ENCODE results near the gene BCR. TPM values are rescaled to one million over a fixed set of nuclear protein-coding genes. Genes with fewer than 3 reads are reported as not detected.

Gene BCR
- total and polyA plus RNA-seq, 12 donors, result 18.7 to 64.3 (median 42.4) TPM

DNA sequence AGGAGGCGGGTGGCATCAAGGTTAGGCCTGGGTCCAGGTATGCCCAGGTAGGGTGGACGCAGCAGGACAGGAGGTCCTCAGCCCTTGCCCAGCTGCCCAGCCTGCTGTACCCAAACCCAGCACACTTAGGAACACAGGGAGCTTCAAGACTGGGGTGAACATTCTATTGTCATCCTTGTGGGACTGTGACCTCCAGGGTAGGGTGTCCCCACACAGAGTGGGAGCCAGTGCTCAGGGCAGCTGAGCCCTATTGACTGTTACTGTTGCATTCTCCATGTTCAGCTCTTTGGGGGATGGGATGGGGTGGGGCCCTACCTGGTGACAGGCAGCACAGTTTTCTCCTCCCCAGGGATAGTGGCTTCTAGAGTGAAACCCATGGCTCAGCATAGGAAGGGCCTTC is 106.0 kb downstream of the BCR start:
- DNase-seq, result no peak
- intact Hi-C loops (cut with DNase I), result no loop called here
- Histone ChIP-seq H3K27ac (no peak overlapping the region), H3K27me3 (no peaks in the 10 kb centered on the region), H3K36me3 (replicated peaks in 1 of 2) (peaks cover 0 to 33% of the 10 kb centered on the region in 2 donors), H3K4me3 (no peak overlapping the region), H3K4me1 (replicated peaks in 1 of 2) (peaks cover 0 to 20% of the 10 kb centered on the region in 2 donors), H3K9me3 (replicated peaks in 1 of 3) (no peaks in the 10 kb centered on the region)
- TF ChIP-seq, protein P1, sequence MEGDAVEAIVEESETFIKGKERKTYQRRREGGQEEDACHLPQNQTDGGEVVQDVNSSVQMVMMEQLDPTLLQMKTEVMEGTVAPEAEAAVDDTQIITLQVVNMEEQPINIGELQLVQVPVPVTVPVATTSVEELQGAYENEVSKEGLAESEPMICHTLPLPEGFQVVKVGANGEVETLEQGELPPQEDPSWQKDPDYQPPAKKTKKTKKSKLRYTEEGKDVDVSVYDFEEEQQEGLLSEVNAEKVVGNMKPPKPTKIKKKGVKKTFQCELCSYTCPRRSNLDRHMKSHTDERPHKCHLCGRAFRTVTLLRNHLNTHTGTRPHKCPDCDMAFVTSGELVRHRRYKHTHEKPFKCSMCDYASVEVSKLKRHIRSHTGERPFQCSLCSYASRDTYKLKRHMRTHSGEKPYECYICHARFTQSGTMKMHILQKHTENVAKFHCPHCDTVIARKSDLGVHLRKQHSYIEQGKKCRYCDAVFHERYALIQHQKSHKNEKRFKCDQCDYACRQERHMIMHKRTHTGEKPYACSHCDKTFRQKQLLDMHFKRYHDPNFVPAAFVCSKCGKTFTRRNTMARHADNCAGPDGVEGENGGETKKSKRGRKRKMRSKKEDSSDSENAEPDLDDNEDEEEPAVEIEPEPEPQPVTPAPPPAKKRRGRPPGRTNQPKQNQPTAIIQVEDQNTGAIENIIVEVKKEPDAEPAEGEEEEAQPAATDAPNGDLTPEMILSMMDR (IDR thresholded peaks at IDR 0.05), result no peak
- no peak for TF ChIP-seq POLR2A (IDR thresholded peaks at IDR 0.05)
- WGBS, 4 donors, result 88 to 100% (median 99%) methylated on average over 1 to 2 of the region's 2 CpGs; no CpG with 5 or more reads in 1 of the 4 donors

DNA sequence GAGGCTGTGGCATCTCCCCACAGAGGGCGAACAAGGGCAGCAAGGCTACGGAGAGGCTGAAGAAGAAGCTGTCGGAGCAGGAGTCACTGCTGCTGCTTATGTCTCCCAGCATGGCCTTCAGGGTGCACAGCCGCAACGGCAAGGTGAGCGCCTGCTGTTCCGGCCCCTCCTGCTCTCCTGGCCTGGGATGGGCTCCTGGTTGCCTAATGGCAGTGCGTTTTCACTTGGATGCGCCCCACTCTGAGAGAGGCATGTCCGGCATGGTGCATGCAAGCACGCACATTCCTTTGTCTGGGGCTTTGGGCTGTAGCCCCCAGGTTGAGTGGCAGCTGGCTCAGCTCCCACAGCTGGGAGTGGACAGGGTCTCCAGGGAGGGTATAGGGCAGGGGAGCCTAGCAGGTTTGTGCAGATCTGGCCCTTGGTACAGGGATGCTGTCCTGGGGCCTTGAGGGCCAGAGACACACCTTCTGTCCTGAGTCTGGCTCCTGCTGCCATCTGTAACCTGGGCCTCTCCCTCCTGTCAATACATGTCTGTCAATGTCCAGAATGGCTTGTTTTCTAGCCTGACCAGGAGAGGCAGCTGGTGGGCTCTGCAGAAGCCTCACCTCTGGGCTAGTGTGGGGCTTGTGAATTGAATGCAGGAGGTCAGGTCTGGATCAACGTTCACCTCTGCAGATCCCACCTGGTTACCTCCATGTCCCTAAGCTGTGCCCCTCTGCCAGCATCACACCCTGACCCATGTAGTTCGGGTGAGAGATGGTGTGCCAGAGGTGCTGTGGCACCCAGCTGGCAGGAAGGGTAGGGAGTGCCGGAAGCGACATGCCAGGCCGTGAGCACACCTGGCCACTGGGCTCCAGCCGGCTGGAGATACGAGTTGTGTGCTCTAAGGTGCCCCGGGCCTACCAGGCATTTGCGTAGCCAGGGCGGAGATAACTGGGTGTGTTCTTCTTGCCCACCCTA is 107.1 kb downstream of the BCR start:
- Histone ChIP-seq H3K36me3 (replicated peaks in 1 of 2) (peaks cover 0 to 38% of the 10 kb centered on the region in 2 donors), H3K4me3 (no peak overlapping the region), H3K9me3 (replicated peaks in 1 of 3) (no peaks in the 10 kb centered on the region), H3K27me3 (no peaks in the 10 kb centered on the region), H3K4me1 (replicated peaks in 1 of 2) (peaks cover 0 to 11% of the 10 kb centered on the region in 2 donors), H3K27ac (no peak overlapping the region)
- intact Hi-C loops (cut with DNase I), result no loop called here
- WGBS, 4 donors, result 90 to 95% (median 94%) methylated on average over 17 to 21 of the region's 21 CpGs
- no peak for DNase-seq
- TF ChIP-seq, protein P1 (IDR thresholded peaks at IDR 0.05), result no peak
- no peak for TF ChIP-seq POLR2A (IDR thresholded peaks at IDR 0.05)

DNA sequence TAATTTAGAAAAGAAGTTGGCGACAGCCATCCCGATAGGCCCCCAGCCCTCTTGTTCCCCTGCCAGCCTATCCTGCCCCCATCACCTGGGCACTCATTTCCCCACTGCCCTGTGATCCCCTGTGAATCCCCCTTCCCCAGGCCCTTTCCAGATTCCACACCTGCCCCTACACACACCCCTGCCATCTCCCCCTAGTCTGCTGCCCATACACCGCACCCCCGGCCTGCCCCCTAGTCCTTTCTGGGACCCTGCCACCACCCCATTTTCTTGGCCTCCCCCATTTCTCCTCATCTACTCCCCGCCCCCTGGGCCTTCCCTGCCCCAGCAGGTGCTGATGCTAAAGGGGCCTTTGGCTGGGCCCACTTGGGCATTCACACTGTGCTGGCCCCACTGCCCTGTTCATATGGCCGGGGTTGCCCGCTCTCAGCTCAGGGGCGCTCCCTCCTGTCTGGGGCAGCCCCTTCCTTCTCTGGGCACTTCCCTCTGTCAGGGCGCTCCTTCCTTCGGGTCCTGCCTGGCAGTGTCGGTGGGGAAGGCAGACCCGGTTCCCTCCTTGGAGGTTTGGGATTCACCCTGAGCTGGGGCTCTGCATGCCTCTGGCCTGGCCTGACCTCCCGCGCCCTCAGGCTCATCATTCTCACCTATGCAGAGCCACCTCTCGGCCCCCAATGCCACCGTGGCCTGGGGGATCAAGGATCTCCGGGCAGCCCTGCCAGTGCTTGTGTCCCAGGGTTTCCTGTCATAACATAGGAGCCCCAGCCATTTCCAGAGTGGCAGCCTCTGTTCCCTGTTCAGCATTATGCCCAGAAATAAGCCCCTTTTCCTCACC is 108.2 kb downstream of the BCR start:
- Histone ChIP-seq H3K27ac (no peak overlapping the region), H3K9me3 (replicated peaks in 1 of 3) (no peaks in the 10 kb centered on the region), H3K4me3 (no peak overlapping the region), H3K4me1 (replicated peaks in 1 of 2) (peaks cover 0 to 11% of the 10 kb centered on the region in 2 donors), H3K27me3 (no peaks in the 10 kb centered on the region), H3K36me3 (replicated peaks in 1 of 2) (peaks cover 0 to 49% of the 10 kb centered on the region in 2 donors)
- TF ChIP-seq, protein P1 (IDR thresholded peaks at IDR 0.05), result no peak
- no peak for TF ChIP-seq POLR2A (IDR thresholded peaks at IDR 0.05)
- WGBS, 4 donors, result 94 to 100% (median 96%) methylated on average over 9 to 17 of the region's 17 CpGs
- intact Hi-C loops (cut with DNase I), result no loop called here
- no peak for DNase-seq

GRCh38 chr22:23289130-23289503 is 108.8 kb downstream of the BCR start:
- Histone ChIP-seq H3K9me3 (replicated peaks in 1 of 3) (no peaks in the 10 kb centered on the region), H3K36me3 (replicated peaks in 1 of 2) (peaks cover 0 to 54% of the 10 kb centered on the region in 2 donors), H3K27me3 (no peaks in the 10 kb centered on the region), H3K4me3 (no peak overlapping the region), H3K27ac (peak overlapping the region in 1 of 5 donors; percentile 66), H3K4me1 (replicated peaks in 1 of 2) (peaks cover 0 to 11% of the 10 kb centered on the region in 2 donors)
- TF ChIP-seq, protein P1 (IDR thresholded peaks at IDR 0.05), result no peak
- no peak for TF ChIP-seq POLR2A (IDR thresholded peaks at IDR 0.05)
- intact Hi-C loops (cut with DNase I), result no loop called here
- no peak for DNase-seq
- 70 to 100% (median 84%) methylated on average over 2 to 5 of the region's 5 CpGs for WGBS, 4 donors
